ENCODE results near the gene ERI3.

The ERI3 gene

GRCh38 chr1:44346878-44347277, 8.2 kb downstream of the ERI3 start:
- Histone ChIP-seq H3K36me3 (ENCODE audit: insufficient read depth, low read length) (0 out of 2 replicates have a peak, but pooled peaks cover under 1% of the 10 kb centered on the region), H3K4me1 (ENCODE audit: insufficient read depth, low read length, severe bottlenecking) (peaks cover 1% of the 10 kb centered on the region), H3K9me3 (ENCODE audit: low read length) (no peaks in the 10 kb centered on the region), H3K9me2 (ENCODE audit: low read depth, low read length) (no peaks in the 10 kb centered on the region), H3K4me3 (ENCODE audit: low read depth, low read length, poor library complexity, severe bottlenecking) (no peak overlapping the region), H4K20me1 (ENCODE audit: insufficient read depth, low read length) (no peaks in the 10 kb centered on the region), H3K4me2 (ENCODE audit: low read length) (no peak overlapping the region), H3K79me2 (ENCODE audit: insufficient read depth, low read length) (peaks cover 20% of the 10 kb centered on the region), H3F3A (ENCODE audit: insufficient read depth, low read length) (no peaks in the 10 kb centered on the region), H3K27me3 (ENCODE audit: insufficient read depth, low read length) (no peaks in the 10 kb centered on the region), H3K27ac (ENCODE audit: low read depth, low read length, poor library complexity, severe bottlenecking) (no peak overlapping the region), H2AFZ (ENCODE audit: low read length) (no peak overlapping the region), H3K9ac (ENCODE audit: low read length) (no peak overlapping the region)
- TF ChIP-seq EZH2 (IDR thresholded peaks at IDR 0.05; ENCODE audit: borderline replicate concordance, low read length): no peak
- no peak for TF ChIP-seq CTCF (IDR thresholded peaks at IDR 0.05; ENCODE audit: low read length)

GRCh38 chr1:44346184-44346583, 8.9 kb downstream of the ERI3 start:
- H4K20me1 ChIP-seq (ENCODE audit: insufficient read depth, low read length): no peaks in the 10 kb centered on the region
- no peaks in the 10 kb centered on the region for H3K9me2 ChIP-seq (ENCODE audit: low read depth, low read length)
- no peak overlapping the region for H3K9ac ChIP-seq (ENCODE audit: low read length)
- no peak overlapping the region for H2AFZ ChIP-seq (ENCODE audit: low read length)
- no peak overlapping the region for H3K27ac ChIP-seq (ENCODE audit: low read depth, low read length, poor library complexity, severe bottlenecking)
- no peaks in the 10 kb centered on the region for H3F3A ChIP-seq (ENCODE audit: insufficient read depth, low read length)
- H3K36me3 ChIP-seq (ENCODE audit: insufficient read depth, low read length): 0 out of 2 replicates have a peak, but pooled peaks cover 8% of the 10 kb centered on the region
- no peak for TF ChIP-seq CTCF (IDR thresholded peaks at IDR 0.05; ENCODE audit: low read length)
- no peak for TF ChIP-seq EZH2 (IDR thresholded peaks at IDR 0.05; ENCODE audit: borderline replicate concordance, low read length)
- no peaks in the 10 kb centered on the region for H3K9me3 ChIP-seq (ENCODE audit: low read length)
- H3K4me1 ChIP-seq (ENCODE audit: insufficient read depth, low read length, severe bottlenecking): no peaks in the 10 kb centered on the region
- no peaks in the 10 kb centered on the region for H3K27me3 ChIP-seq (ENCODE audit: insufficient read depth, low read length)
- peaks cover 20% of the 10 kb centered on the region for H3K79me2 ChIP-seq (ENCODE audit: insufficient read depth, low read length)
- no peak overlapping the region for H3K4me3 ChIP-seq (ENCODE audit: low read depth, low read length, poor library complexity, severe bottlenecking)
- H3K4me2 ChIP-seq (ENCODE audit: low read length): no peak overlapping the region

GRCh38 chr1:44345187-44345775, 9.8 kb downstream of the ERI3 start:
- Histone ChIP-seq H3K4me1 (ENCODE audit: insufficient read depth, low read length, severe bottlenecking) (no peaks in the 10 kb centered on the region), H3K27me3 (ENCODE audit: insufficient read depth, low read length) (no peaks in the 10 kb centered on the region), H3K4me3 (ENCODE audit: low read depth, low read length, poor library complexity, severe bottlenecking) (no peak overlapping the region), H3K9ac (ENCODE audit: low read length) (no peak overlapping the region), H2AFZ (ENCODE audit: low read length) (no peak overlapping the region), H3F3A (ENCODE audit: insufficient read depth, low read length) (no peaks in the 10 kb centered on the region), H3K9me3 (ENCODE audit: low read length) (no peaks in the 10 kb centered on the region), H3K79me2 (ENCODE audit: insufficient read depth, low read length) (peaks cover 20% of the 10 kb centered on the region), H3K36me3 (ENCODE audit: insufficient read depth, low read length) (0 out of 2 replicates have a peak, but pooled peaks cover 11% of the 10 kb centered on the region), H3K27ac (ENCODE audit: low read depth, low read length, poor library complexity, severe bottlenecking) (no peak overlapping the region), H4K20me1 (ENCODE audit: insufficient read depth, low read length) (no peaks in the 10 kb centered on the region), H3K9me2 (ENCODE audit: low read depth, low read length) (no peaks in the 10 kb centered on the region), H3K4me2 (ENCODE audit: low read length) (no peak overlapping the region)
- TF ChIP-seq CTCF (IDR thresholded peaks at IDR 0.05; ENCODE audit: low read length): no peak
